Measurements from ENCODE around the gene ZNF717. TPM values are rescaled to one million over a fixed set of nuclear protein-coding genes. Genes with fewer than 3 reads are reported as not detected.
"Not testable (repeated sequence)": the region's sequence is repeated elsewhere in the genome, so short reads cannot be mapped to it uniquely, and the experiment has no call there.

ZNF717 gene
- polyA plus RNA-seq (2012; ENCODE audit: insufficient read depth, insufficient read length, low read depth) = 3.1 TPM

- H3K4me3 ChIP-seq (ENCODE audit: low read depth, low read length) = peak within 1 kb of the TSS; percentile 65
- DNase-seq = peak; percentile 86
- H3K27me3 ChIP-seq, H3K36me3 ChIP-seq, H3K4me1 ChIP-seq, H3K9me3 ChIP-seq: not testable (repeated sequence)
Measured at GRCh38 chr3:75785081-75785755, at the start of gene ZNF717. ZNF717 (minus strand) TSS chr3:75785549; CDS start chr3:75783362, 2,187 bp downstream.

GRCh38 chr3:75831076-75831475 is 45.7 kb upstream of the ZNF717 start:
- not testable (repeated sequence) for H3K9me3 ChIP-seq; H3K4me1 ChIP-seq; H3K27me3 ChIP-seq; DNase-seq; H3K36me3 ChIP-seq; H3K4me3 ChIP-seq (ENCODE audit: low read depth, low read length)

GRCh38 chr3:75818019-75818418 is 32.7 kb upstream of the ZNF717 start:
- not testable (repeated sequence) for H3K9me3 ChIP-seq; H3K4me3 ChIP-seq (ENCODE audit: low read depth, low read length); H3K4me1 ChIP-seq; DNase-seq; H3K36me3 ChIP-seq; H3K27me3 ChIP-seq
- TF ChIP-seq CTCF (IDR thresholded peaks at IDR 0.05; ENCODE audit: low read depth, low read length) = peak; percentile 23; the same call in 1 of the 2 replicates

GRCh38 chr3:75816287-75817180 is 31.2 kb upstream of the ZNF717 start:
- H3K36me3 ChIP-seq; H3K9me3 ChIP-seq; H3K27me3 ChIP-seq; H3K4me3 ChIP-seq (ENCODE audit: low read depth, low read length); DNase-seq; H3K4me1 ChIP-seq: not testable (repeated sequence)

- no peak overlapping the region for H3K4me3 ChIP-seq (ENCODE audit: low read depth, low read length)
- no peak for DNase-seq
- TF ChIP-seq CTCF (IDR thresholded peaks at IDR 0.05; ENCODE audit: low read depth, low read length) = no peak
- H3K4me1 ChIP-seq = no peaks in the 10 kb centered on the region
- no peaks in the 10 kb centered on the region for H3K9me3 ChIP-seq
- H3K36me3 ChIP-seq = no peaks in the 10 kb centered on the region
- no peaks in the 10 kb centered on the region for H3K27me3 ChIP-seq
Measured at GRCh38 chr3:75814797-75815196, 29.4 kb upstream of the ZNF717 start.

GRCh38 chr3:75782506-75782905 is 2.8 kb downstream of the ZNF717 start:
- Histone ChIP-seq H3K4me3 (ENCODE audit: low read depth, low read length) (no peak overlapping the region), H3K9me3 (no peaks in the 10 kb centered on the region), H3K4me1 (no peaks in the 10 kb centered on the region), H3K36me3 (no peaks in the 10 kb centered on the region), H3K27me3 (no peaks in the 10 kb centered on the region)
- no peak for DNase-seq
- TF ChIP-seq CTCF (IDR thresholded peaks at IDR 0.05; ENCODE audit: low read depth, low read length) = no peak

GRCh38 chr3:75781079-75781745 is 4.1 kb downstream of the ZNF717 start:
- Histone ChIP-seq H3K4me1 (no peaks in the 10 kb centered on the region), H3K36me3 (no peaks in the 10 kb centered on the region), H3K4me3 (ENCODE audit: low read depth, low read length) (no peak overlapping the region), H3K27me3 (no peaks in the 10 kb centered on the region), H3K9me3 (no peaks in the 10 kb centered on the region)
- DNase-seq = no peak
- TF ChIP-seq CTCF (IDR thresholded peaks at IDR 0.05; ENCODE audit: low read depth, low read length) = no peak

GRCh38 chr3:75777742-75778141 is 7.6 kb downstream of the ZNF717 start:
- not testable (repeated sequence) for H3K36me3 ChIP-seq; DNase-seq; H3K4me1 ChIP-seq; H3K4me3 ChIP-seq (ENCODE audit: low read depth, low read length); H3K9me3 ChIP-seq; H3K27me3 ChIP-seq

GRCh38 chr3:75771631-75772030 is 13.7 kb downstream of the ZNF717 start:
- DNase-seq; H3K27me3 ChIP-seq; H3K4me1 ChIP-seq; H3K36me3 ChIP-seq; H3K4me3 ChIP-seq (ENCODE audit: low read depth, low read length); H3K9me3 ChIP-seq: not testable (repeated sequence)

Measured in BE2C (cell line).